ENCODE results near the gene PRDM15.

DNA sequence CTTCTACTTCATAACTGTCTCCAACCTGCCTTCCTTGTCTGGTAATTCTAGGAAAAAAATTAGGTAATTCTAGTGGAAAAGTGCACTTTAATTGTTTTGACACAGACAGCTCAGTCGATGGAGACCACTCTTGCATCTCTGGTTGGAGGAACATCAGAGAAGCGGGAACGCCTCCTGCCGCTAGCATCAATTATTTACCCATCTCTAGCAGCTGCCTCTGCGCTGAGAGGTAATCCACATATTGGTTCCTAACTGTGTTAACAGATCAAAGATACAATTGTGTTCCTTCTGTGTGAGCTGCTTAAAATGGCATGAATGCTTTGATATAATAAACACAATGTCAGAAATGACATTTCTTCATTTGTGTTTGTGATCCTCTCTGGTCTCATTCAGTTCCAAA is 41.3 kb upstream of the PRDM15 start:
- no peak for TF ChIP-seq CTCF (conservative IDR thresholded peaks at IDR 0.05 in 1 of 2, IDR thresholded peaks at IDR 0.05 in 1 of 2; ENCODE audit: extremely low read depth in 1 of 2, insufficient read depth in 1 of 2, low read depth in 1 of 2, low read length in 2 of 2)
- TF ChIP-seq EZH2 (IDR thresholded peaks at IDR 0.05; ENCODE audit: borderline replicate concordance, low read length): no peak

Data from mammary epithelial cell (primary cell).